DOHH2 (cell line): Measurements from ENCODE around the gene TRIM34.

Experiments
- CTCF ChIP-seq: fragments of 200-600 bp; sonication (generic); IDR thresholded peaks from one replicate; pipeline ENCODE4 v1.5.1; 2014; ENCODE audit warnings: antibody characterized with exemption, mild to moderate bottlenecking, low read depth, low read length; ENCODE audit not compliant: poor library complexity, severe bottlenecking
- EZH2phosphoT487 ChIP-seq: fragments of 200-600 bp; sonication (generic); IDR thresholded peaks from 2 replicates; pipeline ENCODE4 v1.6.1; 2017; ENCODE audit warnings: borderline replicate concordance, mild to moderate bottlenecking, antibody characterized with exemption, low read length, moderate library complexity, mixed read lengths

GRCh38 chr11:5643585-5643984 is 18.8 kb downstream of the TRIM34 start:
- TF ChIP-seq CTCF (no peak), EZH2phosphoT487 (no peak)
